ENCODE data around the gene SREBF1.

The SREBF1 gene

DNA sequence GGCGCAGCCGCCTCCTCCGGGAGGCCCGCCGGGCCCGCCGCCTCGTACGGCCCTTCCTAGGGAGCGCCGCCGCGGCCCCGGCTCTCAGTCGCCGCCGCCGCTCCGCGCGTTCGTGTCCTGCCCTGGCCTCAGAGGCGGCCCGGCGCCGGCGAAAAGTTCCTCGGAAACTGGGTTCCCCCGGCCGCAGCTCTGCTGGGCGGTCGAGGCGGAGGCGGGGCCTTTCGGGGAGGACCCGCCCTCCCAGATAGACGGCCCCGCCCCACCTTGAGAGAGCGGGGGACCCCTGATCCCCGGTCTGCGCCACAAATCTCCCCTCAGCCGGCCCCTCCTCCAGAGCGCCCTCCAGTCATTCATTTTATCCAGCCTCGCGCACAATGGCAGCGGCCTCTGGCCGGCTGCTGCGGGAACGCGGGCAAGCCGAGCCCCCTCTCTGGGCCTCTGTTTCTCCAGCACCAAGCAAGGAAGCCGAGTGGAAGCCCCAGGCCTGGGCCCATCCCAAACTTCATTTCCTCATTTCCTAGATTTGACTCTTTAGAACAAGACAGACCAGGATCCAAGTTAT is at the start of gene SREBF1:
SREBF1 (minus strand) TSS at position 169 of the 562 bp plus-strand sequence. CDS start 169 bp downstream, outside the sequence.
- peak in 5 of 6 experiments; percentile 51 to 76 (median 63) for DNase-seq

DNA sequence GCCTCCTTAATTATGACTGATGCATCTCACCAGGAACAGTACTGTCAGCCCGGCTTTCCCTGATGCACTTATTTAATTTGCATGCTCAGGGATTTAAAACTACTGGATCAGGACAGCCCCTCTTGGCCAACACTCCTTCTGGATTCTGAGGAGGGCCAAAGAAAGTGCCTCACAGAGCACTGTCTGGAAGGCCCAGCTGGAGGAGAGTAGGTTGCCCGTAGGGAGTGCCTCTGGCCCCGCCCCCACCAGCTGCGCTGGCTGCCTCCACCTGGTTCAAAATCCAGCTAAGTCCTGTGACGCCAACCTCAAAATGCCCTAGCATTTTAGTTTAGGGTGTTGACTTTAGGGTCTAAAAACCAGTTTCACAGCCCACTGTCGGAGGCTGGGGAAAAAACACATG is 49.4 kb upstream of the SREBF1 start:
- no peak for DNase-seq

DNA sequence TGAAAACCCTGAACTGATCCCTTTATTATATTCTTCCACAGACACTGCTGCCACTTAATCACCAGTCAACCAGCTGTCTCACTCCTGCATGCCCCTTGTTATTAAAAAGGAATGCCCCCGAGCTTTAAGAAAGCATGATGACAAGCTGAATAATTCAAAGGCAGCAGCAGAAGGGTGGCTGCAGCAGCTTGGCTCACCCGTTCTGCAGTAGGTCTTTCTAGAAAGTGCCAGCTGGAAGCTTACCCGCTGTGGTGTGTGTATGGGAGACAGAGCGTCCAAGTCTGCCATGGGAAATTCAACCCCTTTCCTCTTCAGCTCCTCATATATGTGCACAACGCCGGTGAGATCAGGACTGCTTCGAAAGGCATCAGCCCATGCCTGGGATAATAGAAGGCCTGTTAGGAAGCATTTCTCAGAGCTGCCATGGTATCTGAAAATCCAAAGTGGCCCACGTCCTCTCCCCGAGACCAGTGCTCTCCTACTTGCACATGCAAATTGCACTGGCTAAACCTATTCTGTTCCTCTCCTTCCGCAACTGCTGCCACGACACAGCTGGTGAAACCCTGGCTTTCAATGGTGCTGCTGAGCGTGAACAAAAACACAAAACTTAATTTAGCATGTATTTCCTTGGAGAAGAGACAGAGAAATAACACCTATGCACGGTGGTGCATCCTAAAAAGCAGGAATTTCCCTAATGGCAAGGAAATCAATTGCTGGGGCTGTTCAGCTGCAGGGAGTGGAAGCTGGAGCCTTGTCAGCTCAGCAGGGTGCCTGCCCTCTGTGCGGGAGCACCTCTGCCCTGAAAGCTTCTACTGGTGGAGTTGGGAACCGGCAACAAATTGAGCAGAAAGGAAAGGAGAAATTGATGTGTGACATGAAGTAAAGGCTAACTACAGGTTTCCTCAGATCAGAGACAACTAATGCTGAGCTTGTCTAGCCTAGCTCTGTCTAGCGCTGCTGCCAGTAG is 47.9 kb upstream of the SREBF1 start:
- DNase-seq = no peak

DNA sequence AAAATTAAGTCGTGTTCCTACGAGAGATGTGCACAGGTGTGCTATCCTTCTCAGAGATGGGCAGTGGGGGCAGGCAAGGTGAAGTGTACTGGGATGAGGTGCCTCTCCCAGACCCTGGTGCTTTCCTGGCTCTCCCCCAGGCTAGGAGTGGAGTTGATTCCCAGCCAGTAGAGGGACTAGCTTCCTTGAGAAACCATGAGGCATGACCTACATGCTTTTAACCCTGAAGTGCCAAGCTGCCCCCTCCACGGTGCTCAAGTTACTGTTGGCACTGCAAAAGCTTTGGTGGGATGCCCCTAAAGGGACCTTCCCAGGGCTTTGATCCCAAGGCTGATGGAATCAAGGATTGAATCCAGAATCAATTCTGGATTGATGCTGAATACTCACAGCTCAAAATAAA is 47.0 kb upstream of the SREBF1 start:
- no peak for DNase-seq

DNA sequence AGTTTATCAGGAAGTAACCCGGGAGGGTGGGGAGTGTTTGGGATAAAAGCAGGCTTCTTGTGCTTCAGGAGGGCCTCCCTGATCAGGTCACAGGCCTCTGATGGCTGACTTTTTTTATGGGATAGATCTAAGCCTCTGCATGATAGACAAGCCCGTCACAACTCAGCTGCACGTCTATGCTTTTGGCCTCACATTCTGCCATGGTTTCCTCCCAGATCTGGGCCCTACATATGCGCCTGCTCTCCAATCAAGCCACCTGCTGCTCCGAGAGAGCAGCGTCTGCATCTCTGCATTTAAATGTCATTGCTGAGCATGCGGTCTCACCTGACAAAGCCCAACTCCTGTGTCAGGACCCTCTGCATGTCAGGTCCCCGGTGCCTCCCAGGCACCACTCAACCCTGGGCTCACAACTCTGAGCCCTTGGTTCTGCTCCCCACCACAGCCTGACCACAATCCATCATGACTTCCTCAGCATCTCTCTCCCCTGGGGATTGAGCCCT is 45.3 kb upstream of the SREBF1 start:
- no peak for DNase-seq

DNA sequence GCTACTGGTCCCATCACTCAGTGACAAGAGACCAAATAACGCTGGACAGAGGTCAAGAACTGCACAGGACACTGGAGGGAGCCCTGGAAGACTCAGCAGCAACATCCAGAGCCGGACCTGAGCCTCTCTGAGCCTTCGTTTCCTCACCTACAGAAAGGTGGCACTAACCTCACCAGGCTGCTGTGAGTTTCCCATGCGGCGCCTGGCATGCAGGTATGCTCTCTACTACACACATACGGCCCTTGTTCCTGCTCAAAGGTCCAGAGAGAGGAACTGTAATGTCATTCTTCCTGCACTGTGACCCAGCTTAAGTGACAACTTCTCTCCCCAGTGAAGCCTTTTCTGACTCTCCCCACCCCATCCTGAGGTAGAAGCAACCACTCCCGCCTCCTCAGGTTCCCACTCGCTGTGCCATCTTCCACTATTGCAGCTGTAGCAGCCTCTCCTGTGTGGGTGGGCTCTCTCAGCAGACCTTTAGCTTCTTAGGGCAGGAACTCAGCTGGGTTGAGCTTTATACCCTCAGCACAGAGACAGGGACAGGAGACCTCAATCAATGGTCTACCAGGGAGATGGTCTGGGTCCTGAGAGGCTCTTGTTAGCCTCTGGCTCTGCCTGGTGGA is 43.9 kb upstream of the SREBF1 start:
- DNase-seq = no peak

DNA sequence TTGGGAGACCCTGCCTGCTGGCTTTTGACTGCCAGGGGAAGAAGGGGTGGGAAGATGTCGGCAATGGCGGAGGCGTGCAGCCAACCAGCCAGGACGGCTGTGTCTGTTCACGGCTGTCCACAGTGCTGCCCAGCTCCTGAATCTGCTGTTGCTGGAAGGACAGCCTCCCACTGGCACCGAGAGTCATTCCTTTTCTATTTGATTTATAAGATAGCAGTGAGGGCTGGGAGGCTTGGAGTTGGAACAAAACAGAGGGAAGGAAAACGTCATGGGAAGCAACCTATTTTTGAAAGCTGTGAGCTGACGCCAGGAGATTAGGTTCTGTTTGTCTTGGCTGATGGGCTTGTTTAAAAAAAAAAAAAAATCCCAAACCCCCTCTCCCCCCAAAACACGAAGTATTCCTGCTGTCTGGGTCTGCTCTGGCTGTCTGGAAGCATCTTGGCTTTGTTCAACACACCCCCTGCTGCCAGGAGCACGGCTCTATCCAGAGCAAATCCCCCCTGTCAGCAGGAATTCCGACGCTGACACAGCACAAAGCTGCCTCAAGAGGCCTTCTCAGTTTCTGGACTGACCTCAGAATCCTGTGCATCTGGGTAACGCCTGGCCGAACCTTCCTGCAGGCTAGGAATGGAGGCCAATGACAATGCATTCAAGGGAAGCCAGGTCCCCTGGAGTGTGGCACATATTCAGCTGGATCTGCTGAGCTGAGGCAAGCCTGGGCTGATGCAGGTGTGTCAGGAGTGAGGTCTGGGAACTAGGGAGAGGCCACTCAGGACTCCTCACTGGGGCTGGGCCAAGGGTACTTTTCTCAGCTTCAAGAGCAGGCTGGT is 41.0 kb upstream of the SREBF1 start:
- DNase-seq = no peak

DNA sequence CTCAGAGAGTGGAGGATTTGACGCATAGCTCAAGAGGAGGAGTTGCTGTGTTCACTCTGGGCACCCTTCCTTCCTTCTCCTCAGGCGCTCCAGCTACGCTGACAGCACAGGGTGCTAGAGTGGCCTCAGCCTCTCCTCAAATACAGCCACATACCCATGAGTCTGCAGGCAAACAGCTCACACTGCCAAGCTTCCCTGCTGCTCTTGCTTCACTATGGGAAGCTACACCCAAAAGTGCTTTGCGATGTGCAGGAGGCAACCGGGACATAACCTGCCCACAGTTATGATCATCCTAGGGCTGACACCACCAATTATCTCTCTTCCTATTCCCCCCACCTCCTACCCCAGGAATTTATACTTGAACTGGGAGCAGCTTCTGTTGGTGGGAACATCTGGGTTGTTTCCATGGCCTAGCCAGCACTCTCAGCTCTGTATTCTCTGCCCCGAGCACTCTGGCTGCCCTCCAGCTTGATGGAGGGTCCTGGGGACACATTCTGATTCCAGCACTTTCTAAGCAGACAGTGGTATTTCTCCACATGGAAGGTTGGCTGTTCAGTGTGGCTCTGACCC is 40.3 kb upstream of the SREBF1 start:
- DNase-seq = no peak

DNA sequence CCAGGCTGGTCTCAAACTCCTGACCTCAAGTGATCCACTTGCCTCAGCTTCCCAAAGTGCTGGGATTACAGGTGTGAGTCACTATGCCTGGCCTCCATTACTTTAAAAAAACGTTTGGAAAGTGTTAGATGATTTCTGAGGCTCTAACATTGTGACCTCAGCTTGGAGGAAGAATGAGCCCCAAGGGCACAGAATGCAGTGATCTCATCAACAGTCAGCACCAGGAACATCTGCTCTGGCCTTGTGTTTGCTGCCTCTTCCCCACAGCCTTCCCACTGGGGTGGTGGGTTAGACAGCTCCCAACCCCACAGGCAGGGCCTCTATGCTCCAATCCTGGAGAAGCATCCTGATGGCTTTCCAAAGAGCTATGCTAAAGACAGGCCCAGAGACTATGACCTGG is 37.7 kb upstream of the SREBF1 start:
- DNase-seq = no peak

DNA sequence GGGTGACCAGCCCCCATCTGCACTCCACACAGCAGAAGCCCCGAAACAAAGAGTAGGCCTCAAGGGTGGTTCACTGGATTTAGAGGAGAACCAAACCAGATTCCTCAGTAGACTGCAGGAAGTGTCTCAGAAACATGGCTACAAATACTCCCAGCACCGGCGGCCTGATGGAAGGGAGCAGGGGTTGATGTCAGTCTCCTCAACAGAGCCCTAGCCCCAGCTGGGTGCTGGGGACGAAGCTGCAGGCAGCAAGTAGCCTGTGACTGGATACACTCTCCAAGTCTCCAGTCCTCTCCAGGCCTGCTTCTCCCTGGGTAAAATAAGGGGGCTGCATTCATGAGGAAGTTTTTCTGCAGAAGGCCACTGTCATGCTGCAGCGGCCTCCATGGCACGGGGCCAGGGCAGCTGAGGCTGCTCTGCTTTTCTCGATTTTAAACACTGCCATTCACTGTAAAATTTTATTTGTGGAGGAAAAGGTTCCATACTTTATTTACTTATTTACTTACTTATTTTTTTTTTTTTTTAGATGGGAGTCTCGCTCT is 36.7 kb upstream of the SREBF1 start:
- no peak for DNase-seq

DNA sequence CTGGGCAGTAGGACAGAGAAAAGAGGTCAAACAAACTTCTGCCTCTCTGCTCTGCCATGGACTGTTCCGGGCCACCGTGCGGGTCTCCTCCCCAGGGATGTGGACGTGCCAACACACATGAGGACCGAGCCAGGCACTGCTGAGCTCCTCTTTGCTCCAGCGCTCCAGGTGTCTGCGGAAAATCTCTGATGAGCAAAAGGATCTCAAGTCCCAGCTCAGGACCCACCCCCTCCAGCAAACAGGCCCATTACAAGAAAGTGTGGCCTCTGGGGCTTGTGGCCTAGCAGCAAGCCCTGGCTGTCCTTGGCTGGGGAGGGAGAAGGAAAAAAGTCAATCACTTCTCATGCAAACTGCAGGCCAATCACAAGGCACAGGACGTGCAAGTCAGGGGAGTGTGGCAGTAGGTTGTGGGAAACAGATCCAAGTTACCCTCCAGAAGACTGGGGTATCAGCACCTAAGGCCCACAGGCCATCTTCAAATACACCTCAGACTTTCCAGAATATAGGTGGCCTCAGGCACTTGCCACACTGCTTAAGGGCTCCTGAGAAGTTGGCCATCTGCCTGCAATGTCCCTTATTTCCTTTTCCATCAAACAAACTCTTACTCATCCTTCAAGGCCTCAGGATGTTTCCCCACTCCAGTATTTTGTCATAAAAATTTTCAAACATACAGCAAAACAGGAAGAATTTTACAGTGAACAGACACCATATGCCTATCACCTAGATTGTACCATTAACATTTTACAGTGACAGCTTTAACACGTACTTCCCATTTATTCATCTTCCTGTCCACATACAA is 36.0 kb upstream of the SREBF1 start:
- no peak for DNase-seq

DNA sequence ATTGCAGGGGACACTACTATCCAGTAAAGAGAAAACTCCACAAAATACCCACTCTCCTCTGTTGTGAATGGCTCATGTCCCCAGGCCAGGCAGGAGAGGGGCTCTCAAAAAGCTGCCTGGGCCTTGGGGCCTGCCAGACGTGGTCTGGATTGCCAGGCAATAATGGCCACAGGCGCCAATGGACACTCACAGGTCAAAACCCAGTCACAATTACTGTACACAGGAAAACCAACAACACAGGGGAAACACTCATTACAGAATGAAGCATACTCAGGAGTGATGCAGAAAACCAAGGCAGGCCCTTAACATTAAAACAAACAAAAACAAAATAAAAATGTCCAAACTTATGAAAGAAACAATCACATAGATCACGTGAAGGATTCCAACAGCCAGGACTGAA is 35.1 kb upstream of the SREBF1 start:
- no peak for DNase-seq

DNA sequence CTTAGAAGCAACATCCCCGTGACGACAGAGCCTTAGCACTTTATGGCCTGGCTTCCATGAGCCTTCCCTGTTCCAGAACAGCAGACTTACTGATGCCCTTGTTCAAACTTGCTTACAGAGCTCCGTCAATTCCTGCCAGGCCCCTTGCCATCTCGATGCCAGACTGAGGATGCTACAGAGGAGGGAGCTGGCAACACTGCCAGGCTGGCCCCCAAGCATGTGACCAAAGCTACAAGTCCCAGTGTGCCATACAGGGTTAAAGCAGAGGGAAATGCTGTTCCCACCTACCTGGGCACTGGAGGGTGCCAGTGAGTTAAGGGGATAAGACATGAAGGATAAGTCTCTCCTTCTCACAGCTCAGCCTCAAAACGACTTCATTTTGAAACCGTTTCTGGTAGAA is 33.5 kb upstream of the SREBF1 start:
- DNase-seq = no peak

DNA sequence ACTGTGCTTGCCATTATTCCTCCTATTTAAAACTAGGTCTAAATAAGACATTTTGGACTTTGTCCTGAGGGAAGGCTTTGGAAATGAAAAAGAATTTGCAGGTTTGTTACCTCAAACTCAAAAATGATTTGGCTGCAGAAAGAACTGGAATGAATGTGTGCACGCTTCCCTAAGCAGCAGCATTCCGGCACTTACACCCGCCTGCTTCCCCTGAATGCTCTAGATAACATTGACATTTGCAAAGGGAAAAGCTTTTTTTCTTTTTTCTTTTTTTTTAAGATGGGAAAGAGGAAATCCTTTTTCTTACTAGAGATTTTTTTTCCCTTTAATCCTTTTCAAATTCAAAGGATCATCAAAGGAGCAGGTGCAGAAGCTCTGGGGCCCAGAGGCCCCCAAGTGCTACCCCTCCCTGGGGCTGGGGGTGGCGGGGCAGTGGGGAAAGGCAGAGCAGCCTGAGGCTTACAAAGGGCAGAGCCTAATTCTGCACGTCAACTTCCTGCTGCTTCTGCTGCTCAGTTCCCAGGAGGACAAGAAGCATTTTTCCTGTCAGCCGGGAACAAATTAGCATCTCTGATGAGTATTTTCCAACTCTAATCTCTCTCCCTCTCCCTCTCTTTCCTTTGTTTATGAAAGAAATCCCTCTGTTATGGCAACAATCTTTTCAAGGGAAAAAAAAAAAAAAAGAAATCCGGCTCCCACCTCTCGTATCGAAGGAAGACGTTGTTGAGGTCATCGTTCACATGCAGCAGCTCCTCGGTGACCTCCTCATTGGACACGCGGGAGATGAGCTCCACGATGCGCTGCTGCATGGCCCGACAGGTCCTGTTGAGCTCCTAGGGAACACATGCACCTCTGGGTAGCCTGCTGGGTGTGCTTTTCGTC is 32.1 kb upstream of the SREBF1 start:
- DNase-seq = no peak

DNA sequence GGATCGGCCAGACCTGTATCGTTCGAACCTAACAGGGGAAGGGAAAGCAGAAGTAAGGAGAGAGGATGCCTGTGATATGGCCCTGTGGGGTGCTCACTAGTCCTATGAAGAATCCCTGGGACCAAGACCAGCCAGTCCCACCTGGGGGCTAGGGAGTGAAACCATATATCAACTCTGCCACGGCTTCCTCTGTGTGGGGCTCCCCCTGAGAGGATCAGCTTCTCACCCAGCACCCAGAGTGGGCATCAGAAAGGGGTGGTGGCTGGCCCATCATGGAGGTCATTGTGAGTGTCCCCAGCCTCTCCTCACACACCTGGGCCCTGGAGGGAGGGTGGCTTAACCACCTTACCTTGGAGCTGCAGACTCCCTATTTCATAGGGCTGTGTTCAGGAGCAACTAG is 30.1 kb upstream of the SREBF1 start:
- DNase-seq = no peak

DNA sequence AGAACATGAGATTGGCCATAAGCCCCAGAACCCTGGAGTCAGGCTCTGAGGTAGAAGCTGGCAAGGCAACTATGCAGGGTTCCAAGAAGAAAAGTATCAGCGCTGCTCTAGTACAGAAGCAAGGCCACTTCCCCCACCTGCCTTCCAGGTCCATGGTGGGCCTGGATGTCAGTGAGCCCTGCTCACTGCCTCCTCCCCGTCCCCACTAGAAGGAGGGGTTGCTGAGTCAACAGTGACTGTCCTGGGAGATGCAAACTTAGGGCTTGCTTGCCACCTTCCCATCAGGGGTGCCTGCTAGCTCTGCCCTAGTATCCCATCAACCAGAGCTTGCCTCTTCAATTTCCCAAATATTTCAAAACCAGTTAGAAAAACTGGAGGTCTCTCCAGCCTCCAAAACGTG is 29.6 kb upstream of the SREBF1 start:
- no peak for DNase-seq

DNA sequence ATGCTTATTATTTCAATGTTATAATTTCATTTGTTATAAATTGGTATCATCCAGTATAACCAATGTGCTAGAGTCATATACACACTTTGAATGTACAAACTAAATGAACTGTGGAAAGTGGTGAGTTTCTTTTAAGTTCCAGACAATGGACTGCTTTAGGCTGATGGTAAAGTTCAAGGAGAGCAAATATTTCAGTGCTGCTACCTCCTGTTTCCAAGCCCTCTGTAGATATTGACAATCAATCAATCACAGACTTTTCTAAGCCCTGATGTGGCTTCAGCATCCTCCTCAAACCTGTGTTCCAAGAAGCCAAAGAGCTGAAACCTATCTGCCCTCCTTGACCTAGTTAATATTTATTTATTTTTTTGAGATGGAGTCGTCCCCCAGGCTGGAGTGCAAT is 28.2 kb upstream of the SREBF1 start:
- no peak for DNase-seq

DNA sequence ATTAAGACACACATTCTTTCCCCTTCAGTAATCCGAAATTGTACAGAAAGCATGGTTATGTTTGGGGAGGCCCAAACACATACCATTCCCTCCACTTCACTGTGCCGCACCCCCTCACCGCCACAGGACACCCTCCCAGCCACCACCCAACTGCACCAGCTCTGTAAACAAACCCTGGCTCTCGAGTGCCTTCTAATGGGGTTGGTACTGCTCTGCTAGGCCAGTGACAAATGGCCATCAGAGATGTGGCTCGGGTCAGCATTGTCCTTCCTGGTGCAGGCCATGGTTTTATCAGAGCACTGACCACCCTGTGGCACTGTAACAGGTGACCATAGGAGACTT is 24.0 kb upstream of the SREBF1 start:
- no peak for DNase-seq

DNA sequence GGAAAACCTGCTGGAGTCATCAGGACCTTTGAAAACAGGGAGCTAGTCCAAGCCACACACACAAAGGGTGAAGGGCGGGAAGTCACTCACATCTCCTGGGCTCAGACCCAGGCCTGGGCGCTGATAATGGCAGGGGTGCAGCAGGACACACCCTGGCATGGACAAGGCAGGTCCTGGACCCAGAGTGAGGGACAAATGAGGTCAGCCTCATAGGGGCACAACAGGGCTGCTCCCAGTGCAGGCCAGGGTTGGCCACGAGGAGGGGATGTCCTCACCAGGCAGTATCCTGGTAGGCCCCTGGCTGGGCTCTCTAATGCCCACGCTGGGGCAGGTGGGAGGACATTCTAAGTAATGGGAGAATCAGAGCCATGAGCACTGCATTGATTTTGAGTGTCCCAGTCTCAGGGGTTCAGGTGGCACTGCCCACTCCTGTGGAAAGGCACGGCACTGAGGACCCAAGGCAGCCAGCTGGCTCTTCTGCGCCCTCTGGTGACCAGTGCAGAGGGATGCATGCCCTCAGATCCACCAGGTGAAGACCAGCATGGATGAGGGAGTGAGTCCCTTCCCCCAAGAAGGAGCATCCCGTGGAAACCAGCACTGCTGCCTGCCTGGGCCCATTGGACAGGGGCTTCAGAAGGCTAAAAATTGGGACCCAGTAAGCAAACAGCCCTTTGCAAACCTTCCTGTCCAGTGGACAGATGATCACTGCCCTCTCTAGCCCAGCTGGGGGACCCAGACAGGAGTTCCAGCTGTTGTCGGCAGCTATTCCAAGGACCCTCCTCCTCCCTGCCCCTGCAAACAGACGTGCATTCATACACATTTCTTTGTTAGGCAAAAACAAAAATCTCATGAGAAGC is 23.4 kb upstream of the SREBF1 start:
- DNase-seq = peak; percentile 50 to 78 (median 62)

All from stimulated activated naive CD4-positive, alpha-beta T cell (primary cell).